Measurements from ENCODE around the gene POLR2L. TPM values are rescaled to one million over a fixed set of nuclear protein-coding genes. Genes with fewer than 3 reads are reported as not detected.

POLR2L gene
- total and polyA plus RNA-seq, 7 donors = 34.9 to 198 (median 75.3) TPM

- Histone ChIP-seq H3K4me1 (peaks cover 0 to 84% (median 63%) of the 10 kb centered on the region in 4 donors), H3K9me3 (no peaks in the 10 kb centered on the region), H3K4me3 (peak within 1 kb of the TSS; percentile 37 to 81 (median 68)), H3K36me3 (peaks cover 0 to 19% (median 16%) of the 10 kb centered on the region in 4 donors), H3K27ac (peak within 1 kb of the TSS; percentile 82 to 90 (median 86)), H3K27me3 (peaks cover 29 to 49% (median 43%) of the 10 kb centered on the region in 3 donors)
- DNase-seq = no peak
- 1 to 2% methylated on average over 67 of the region's 67 CpGs for WGBS, 2 donors
- TF ChIP-seq POLR2A (IDR thresholded peaks at IDR 0.05) (no peak), POLR2AphosphoS5 (IDR thresholded peaks at IDR 0.05) (peak; percentile 31 to 62 (median 32)), EP300 (IDR thresholded peaks at IDR 0.05) (no peak), CTCF (IDR thresholded peaks at IDR 0.05) (peak in 1 of 4 experiments; percentile 9)
- intact Hi-C loops (cut with DNase I) = no loop called here
These were observed 9.7 kb downstream of the POLR2L start, which contains the start of gene CD151 for GRCh38 chr11:832529-833113. CD151 (plus strand) TSS chr11:832952; CDS start chr11:836070, 3,118 bp downstream.

- 62 to 73% methylated on average over 23 of the region's 23 CpGs for WGBS, 2 donors
- intact Hi-C loops (cut with DNase I) = no loop called here
- peaks cover 35 to 54% (median 49%) of the 10 kb centered on the region in 3 donors for H3K27me3 ChIP-seq
- peaks cover 0 to 14% (median 10%) of the 10 kb centered on the region in 4 donors for H3K36me3 ChIP-seq
- H3K4me1 ChIP-seq = peaks cover 0 to 86% (median 68%) of the 10 kb centered on the region in 4 donors
- H3K27ac ChIP-seq = peak overlapping the region in 3 of 4 donors; percentile 82 to 89 (median 82)
- no peak for DNase-seq
- no peaks in the 10 kb centered on the region for H3K9me3 ChIP-seq
- H3K4me3 ChIP-seq = peak overlapping the region in 3 of 4 donors; percentile 67 to 81 (median 70)
- TF ChIP-seq POLR2AphosphoS5 (IDR thresholded peaks at IDR 0.05) = no peak
These were observed 10.3 kb downstream of the POLR2L start for GRCh38 chr11:831961-832528.

GRCh38 chr11:831118-831864, 11.0 kb downstream of the POLR2L start:
- no peak for DNase-seq

GRCh38 chr11:830295-831117, 11.8 kb downstream of the POLR2L start:
- peak in 1 of 4 donors; percentile 54 for TF ChIP-seq POLR2AphosphoS5 (IDR thresholded peaks at IDR 0.05)
- no peak for TF ChIP-seq EP300 (IDR thresholded peaks at IDR 0.05)
- peaks cover 2 to 4% (median 2%) of the 10 kb centered on the region in 4 donors for H3K36me3 ChIP-seq
- peaks cover 0 to 83% (median 69%) of the 10 kb centered on the region in 4 donors for H3K4me1 ChIP-seq
- intact Hi-C loops (cut with DNase I) = no loop called here
- no peak for DNase-seq
- no peaks in the 10 kb centered on the region for H3K9me3 ChIP-seq
- peak overlapping the region in 2 of 4 donors; percentile 36 to 48 for H3K4me3 ChIP-seq
- H3K27ac ChIP-seq = peak overlapping the region in 2 of 4 donors; percentile 37 to 71
- WGBS, 2 donors = 3 to 25% methylated on average over 78 of the region's 78 CpGs
- peaks cover 43 to 70% (median 64%) of the 10 kb centered on the region in 3 donors for H3K27me3 ChIP-seq

More at GRCh38 chr11:831118-831864, 11.0 kb downstream of the POLR2L start:
- WGBS, 2 donors = 62 to 70% methylated on average over 31 of the region's 31 CpGs
- peak overlapping the region in 1 of 4 donors; percentile 48 for H3K4me3 ChIP-seq
- no peak overlapping the region for H3K27ac ChIP-seq
- H3K4me1 ChIP-seq = peaks cover 0 to 86% (median 71%) of the 10 kb centered on the region in 4 donors
- H3K27me3 ChIP-seq = peaks cover 38 to 62% (median 56%) of the 10 kb centered on the region in 3 donors
- peaks cover 0 to 6% (median 5%) of the 10 kb centered on the region in 4 donors for H3K36me3 ChIP-seq
- intact Hi-C loops (cut with DNase I) = no loop called here
- no peaks in the 10 kb centered on the region for H3K9me3 ChIP-seq
- no peak for TF ChIP-seq EP300 (IDR thresholded peaks at IDR 0.05)
- TF ChIP-seq POLR2A (IDR thresholded peaks at IDR 0.05) = no peak
- TF ChIP-seq POLR2AphosphoS5 (IDR thresholded peaks at IDR 0.05) = no peak
- no peak for TF ChIP-seq CTCF (IDR thresholded peaks at IDR 0.05)

- peaks cover 44 to 76% (median 71%) of the 10 kb centered on the region in 3 donors for H3K27me3 ChIP-seq
- peaks cover 0 to 78% (median 63%) of the 10 kb centered on the region in 4 donors for H3K4me1 ChIP-seq
These were observed 12.5 kb downstream of the POLR2L start for GRCh38 chr11:829847-830294.

More at GRCh38 chr11:829847-830294, 12.5 kb downstream of the POLR2L start:
- WGBS, 2 donors = 9 to 21% methylated on average over 39 of the region's 39 CpGs
- intact Hi-C loops (cut with DNase I) = no loop called here
- Histone ChIP-seq H3K4me3 (peak overlapping the region in 3 of 4 donors; percentile 28 to 48 (median 36)), H3K9me3 (no peaks in the 10 kb centered on the region), H3K36me3 (peaks cover 8 to 11% (median 9%) of the 10 kb centered on the region in 4 donors), H3K27ac (peak overlapping the region; percentile 2 to 71 (median 24))
- TF ChIP-seq POLR2AphosphoS5 (IDR thresholded peaks at IDR 0.05) (peak in 1 of 4 donors; percentile 11), CTCF (IDR thresholded peaks at IDR 0.05) (no peak)
- DNase-seq = no peak
